OCI-LY1 (cell line): ENCODE results near the gene MPG.
A peak's percentile ranks its signal among the peaks of the same experiment; 100 is the strongest.

Source experiments
- H2AFZ ChIP-seq: fragments of 200-600 bp; sonication (generic), shearing (Covaris generic); 2 replicates; pipeline ENCODE4 v1.6.0; 2014; ENCODE audit warnings: antibody characterized with exemption, mild to moderate bottlenecking, low read length
- H3F3A ChIP-seq: fragments of 200-600 bp; sonication (generic), shearing (Covaris generic); 2 replicates; pipeline ENCODE4 v1.6.0; 2014; ENCODE audit warnings: mild to moderate bottlenecking, antibody characterized with exemption, low read length, moderate library complexity; ENCODE audit not compliant: insufficient read depth
- H3K27ac ChIP-seq: fragments of 200-600 bp; sonication (generic); 2 replicates; pipeline ENCODE4 v1.5.1; 2014; ENCODE audit warnings: low read length, mixed run types, mild to moderate bottlenecking, low read depth; ENCODE audit not compliant: poor library complexity, severe bottlenecking
- H3K27me3 ChIP-seq: fragments of 200-600 bp; sonication (generic); 2 replicates; pipeline ENCODE4 v1.6.0; 2014; ENCODE audit warnings: antibody characterized with exemption, mild to moderate bottlenecking, low read length, moderate library complexity; ENCODE audit not compliant: insufficient read depth
- H3K36me3 ChIP-seq: fragments of 200-600 bp; sonication (generic); 2 replicates; pipeline ENCODE4 v1.6.1; 2014; ENCODE audit warnings: mild to moderate bottlenecking, antibody characterized with exemption, low read length, moderate library complexity, mixed read lengths; ENCODE audit not compliant: insufficient read depth
- H3K4me1 ChIP-seq: fragments of 200-600 bp; sonication (generic); 2 replicates; pipeline ENCODE4 v1.5.1; 2014; ENCODE audit warnings: mild to moderate bottlenecking, low read length, moderate library complexity; ENCODE audit not compliant: insufficient read depth, severe bottlenecking
- H3K4me2 ChIP-seq: fragments of 200-600 bp; sonication (generic), shearing (Covaris generic); 2 replicates; pipeline ENCODE4 v1.6.1; 2014; ENCODE audit warnings: low read length
- H3K4me3 ChIP-seq: fragments of 200-600 bp; sonication (generic); 2 replicates; pipeline ENCODE4 v1.5.1; 2014; ENCODE audit warnings: low read length, low read depth, mild to moderate bottlenecking, mixed read lengths; ENCODE audit not compliant: poor library complexity, severe bottlenecking
- H3K79me2 ChIP-seq: fragments of 200-600 bp; shearing (Covaris generic); 2 replicates; pipeline ENCODE4 v1.6.1; 2016; ENCODE audit warnings: mixed run types, low read length, mixed read lengths; ENCODE audit not compliant: insufficient read depth
- H3K9ac ChIP-seq: fragments of 200-600 bp; sonication (generic), shearing (Covaris generic); 2 replicates; pipeline ENCODE4 v1.6.1; 2014; ENCODE audit warnings: mild to moderate bottlenecking, low read length, mixed read lengths
- H3K9me2 ChIP-seq: fragments of 200-600 bp; sonication (generic), shearing (Covaris generic); 2 replicates; pipeline ENCODE4 v1.6.1; 2014; ENCODE audit warnings: low read depth, mild to moderate bottlenecking, low read length, mixed read lengths
- H3K9me3 ChIP-seq: fragments of 200-600 bp; shearing (Covaris generic); 2 replicates; pipeline ENCODE4 v1.6.1; 2014; ENCODE audit warnings: low read length, mixed read lengths
- H4K20me1 ChIP-seq: fragments of 200-600 bp; sonication (generic), shearing (Covaris generic); 2 replicates; pipeline ENCODE4 v1.6.0; 2016; ENCODE audit warnings: mild to moderate bottlenecking, low read length; ENCODE audit not compliant: insufficient read depth
- CTCF ChIP-seq: fragments of 200-600 bp; sonication (generic), shearing (Covaris generic); IDR thresholded peaks from 2 replicates; pipeline ENCODE4 v1.5.1; 2017; ENCODE audit warnings: mild to moderate bottlenecking, antibody characterized with exemption, low read length, moderate library complexity, mixed read lengths
- EZH2 ChIP-seq: fragments of 200-600 bp; sonication (generic), shearing (Covaris generic); IDR thresholded peaks from 2 replicates; pipeline ENCODE4 v1.8.0; 2017; ENCODE audit warnings: borderline replicate concordance, mixed run types, mild to moderate bottlenecking, antibody characterized with exemption, low read length, moderate library complexity, mixed read lengths

The MPG gene

GRCh38 chr16:38941-39892, 38.8 kb upstream of the MPG start:
- H3K9ac ChIP-seq: peak overlapping the region; percentile 31; the same call in 1 of the 2 replicates
- H3K27me3 ChIP-seq: no peaks in the 10 kb centered on the region
- peak overlapping the region; percentile 79 for H3K27ac ChIP-seq
- H3K79me2 ChIP-seq: no peaks in the 10 kb centered on the region
- H3K4me3 ChIP-seq: no peak overlapping the region
- no peaks in the 10 kb centered on the region for H3F3A ChIP-seq
- H3K36me3 ChIP-seq: peaks cover 66% of the 10 kb centered on the region
- peaks cover 30% of the 10 kb centered on the region for H3K4me1 ChIP-seq
- no peak for TF ChIP-seq CTCF
- no peak for TF ChIP-seq EZH2
- no peak overlapping the region for H2AFZ ChIP-seq
- H4K20me1 ChIP-seq: no peaks in the 10 kb centered on the region
- no peaks in the 10 kb centered on the region for H3K9me2 ChIP-seq
- H3K9me3 ChIP-seq: no peaks in the 10 kb centered on the region
- H3K4me2 ChIP-seq: peak overlapping the region; percentile 30; the same call in 1 of the 2 replicates

- Histone ChIP-seq H3K79me2 (no peaks in the 10 kb centered on the region), H3K27ac (no peak overlapping the region), H3K9me3 (no peaks in the 10 kb centered on the region), H3K9ac (no peak overlapping the region), H3K9me2 (no peaks in the 10 kb centered on the region), H3F3A (no peaks in the 10 kb centered on the region), H3K4me1 (peaks cover 21% of the 10 kb centered on the region), H3K36me3 (peaks cover 79% of the 10 kb centered on the region), H3K27me3 (no peaks in the 10 kb centered on the region), H4K20me1 (no peaks in the 10 kb centered on the region), H2AFZ (no peak overlapping the region), H3K4me3 (no peak overlapping the region), H3K4me2 (no peak overlapping the region)
- TF ChIP-seq EZH2: no peak
- TF ChIP-seq CTCF: no peak
Observed at GRCh38 chr16:41439-42068, 36.5 kb upstream of the MPG start.

- Histone ChIP-seq H3K4me3 (no peak overlapping the region), H3K27ac (no peak overlapping the region), H3K79me2 (no peaks in the 10 kb centered on the region), H3K36me3 (peaks cover 78% of the 10 kb centered on the region), H3K9me2 (no peaks in the 10 kb centered on the region), H3K9me3 (no peaks in the 10 kb centered on the region), H3K27me3 (no peaks in the 10 kb centered on the region), H2AFZ (no peak overlapping the region), H3K9ac (no peak overlapping the region), H3K4me1 (peaks cover 21% of the 10 kb centered on the region), H3K4me2 (no peak overlapping the region), H4K20me1 (no peaks in the 10 kb centered on the region), H3F3A (peaks cover 3% of the 10 kb centered on the region; the same call in 1 of the 2 replicates)
- TF ChIP-seq CTCF (no peak), EZH2 (no peak)
Observed at GRCh38 chr16:42069-42457, 36.0 kb upstream of the MPG start.
